Transverse colon (tissue), 4 donors: ENCODE results near the gene NAA35.

Source experiments
- POLR2A ChIP-seq: fragments of 450-650 bp; IDR thresholded peaks from one replicate; pipeline ENCODE4 v1.6.1; 2016; ENCODE audit warnings: antibody characterized with exemption, mild to moderate bottlenecking, moderate library complexity
- POLR2AphosphoS5 ChIP-seq, 3 donors: sonication (generic); formaldehyde crosslinking; IDR thresholded peaks; one replicate each; pipeline ENCODE4 v1.6.1; 2016; ENCODE audit warnings: antibody characterized with exemption in 3 of 3
- TF ChIP-seq, protein P1 (sequence below), 5 experiments: fragments of 200-600 bp in 3 of 5; fragments of 450-650 bp in 2 of 5; sonication (generic) in 3 of 5; IDR thresholded peaks; 1 replicate in 2 of 5; 2 replicates in 3 of 5; pipeline ENCODE4 v1.5.1; 2016 to 2017; ENCODE audit warnings: antibody characterized with exemption in 5 of 5, inconsistent platforms in 3 of 5, mild to moderate bottlenecking in 2 of 5, moderate library complexity in 1 of 5

DNA sequence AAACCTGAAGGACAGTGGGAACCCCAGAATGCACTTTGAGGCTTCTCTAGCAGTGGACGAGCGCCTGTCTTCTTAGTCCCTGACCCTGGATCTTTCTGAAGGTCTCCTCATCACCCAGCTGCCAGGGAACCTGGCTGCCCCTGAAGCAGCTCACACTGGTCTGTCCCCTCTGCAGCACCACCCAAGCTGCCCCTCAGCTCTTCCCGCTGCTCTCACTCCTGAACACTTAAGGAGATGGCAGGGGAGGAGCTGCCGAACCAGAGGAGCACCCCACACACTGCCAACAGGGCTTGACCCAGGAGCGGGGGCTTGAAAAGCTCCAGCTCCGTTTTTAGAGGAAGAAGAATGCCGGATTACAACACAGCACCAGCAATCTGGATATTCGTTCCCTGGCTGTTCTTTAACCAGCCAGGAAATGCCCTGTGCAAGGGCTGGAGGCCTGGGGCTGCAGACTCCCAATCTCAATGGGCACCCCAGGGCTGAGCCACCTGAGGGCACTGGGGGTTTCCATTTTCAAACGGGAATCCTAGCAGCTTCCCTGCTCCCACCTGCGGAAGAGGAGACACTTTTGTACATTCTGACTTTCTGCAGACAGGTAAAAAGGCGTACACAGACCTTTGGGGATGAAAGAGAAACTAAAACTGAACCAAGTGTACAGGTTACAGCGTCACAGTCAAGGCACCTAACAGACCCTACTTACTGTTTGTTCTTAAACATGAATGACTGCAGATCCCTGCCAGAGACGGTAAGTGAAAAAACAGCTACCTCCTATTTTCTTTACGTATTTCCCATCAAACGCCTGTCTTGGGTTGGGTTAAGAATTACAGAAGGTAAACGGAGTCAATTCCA, 122.1 kb downstream of the NAA35 start:
- TF ChIP-seq, protein P1, sequence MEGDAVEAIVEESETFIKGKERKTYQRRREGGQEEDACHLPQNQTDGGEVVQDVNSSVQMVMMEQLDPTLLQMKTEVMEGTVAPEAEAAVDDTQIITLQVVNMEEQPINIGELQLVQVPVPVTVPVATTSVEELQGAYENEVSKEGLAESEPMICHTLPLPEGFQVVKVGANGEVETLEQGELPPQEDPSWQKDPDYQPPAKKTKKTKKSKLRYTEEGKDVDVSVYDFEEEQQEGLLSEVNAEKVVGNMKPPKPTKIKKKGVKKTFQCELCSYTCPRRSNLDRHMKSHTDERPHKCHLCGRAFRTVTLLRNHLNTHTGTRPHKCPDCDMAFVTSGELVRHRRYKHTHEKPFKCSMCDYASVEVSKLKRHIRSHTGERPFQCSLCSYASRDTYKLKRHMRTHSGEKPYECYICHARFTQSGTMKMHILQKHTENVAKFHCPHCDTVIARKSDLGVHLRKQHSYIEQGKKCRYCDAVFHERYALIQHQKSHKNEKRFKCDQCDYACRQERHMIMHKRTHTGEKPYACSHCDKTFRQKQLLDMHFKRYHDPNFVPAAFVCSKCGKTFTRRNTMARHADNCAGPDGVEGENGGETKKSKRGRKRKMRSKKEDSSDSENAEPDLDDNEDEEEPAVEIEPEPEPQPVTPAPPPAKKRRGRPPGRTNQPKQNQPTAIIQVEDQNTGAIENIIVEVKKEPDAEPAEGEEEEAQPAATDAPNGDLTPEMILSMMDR (IDR thresholded peaks at IDR 0.05): no peak
- TF ChIP-seq POLR2A: no peak
- no peak for TF ChIP-seq POLR2AphosphoS5 (IDR thresholded peaks at IDR 0.05)
